GM20000 (cell line): ENCODE results near the gene NCOA4.

Experiments used
- DNase-seq: peaks from one replicate; pipeline ENCODE4 v3.0.0; 2012; ENCODE audit warnings: low spot score
- TF ChIP-seq, protein P1 (sequence below): IDR thresholded peaks from 2 replicates; pipeline ENCODE4 v1.5.1; 2012; ENCODE audit warnings: mild to moderate bottlenecking, control low read depth; ENCODE audit errors: extremely low read depth, missing control alignments

The NCOA4 gene

DNA sequence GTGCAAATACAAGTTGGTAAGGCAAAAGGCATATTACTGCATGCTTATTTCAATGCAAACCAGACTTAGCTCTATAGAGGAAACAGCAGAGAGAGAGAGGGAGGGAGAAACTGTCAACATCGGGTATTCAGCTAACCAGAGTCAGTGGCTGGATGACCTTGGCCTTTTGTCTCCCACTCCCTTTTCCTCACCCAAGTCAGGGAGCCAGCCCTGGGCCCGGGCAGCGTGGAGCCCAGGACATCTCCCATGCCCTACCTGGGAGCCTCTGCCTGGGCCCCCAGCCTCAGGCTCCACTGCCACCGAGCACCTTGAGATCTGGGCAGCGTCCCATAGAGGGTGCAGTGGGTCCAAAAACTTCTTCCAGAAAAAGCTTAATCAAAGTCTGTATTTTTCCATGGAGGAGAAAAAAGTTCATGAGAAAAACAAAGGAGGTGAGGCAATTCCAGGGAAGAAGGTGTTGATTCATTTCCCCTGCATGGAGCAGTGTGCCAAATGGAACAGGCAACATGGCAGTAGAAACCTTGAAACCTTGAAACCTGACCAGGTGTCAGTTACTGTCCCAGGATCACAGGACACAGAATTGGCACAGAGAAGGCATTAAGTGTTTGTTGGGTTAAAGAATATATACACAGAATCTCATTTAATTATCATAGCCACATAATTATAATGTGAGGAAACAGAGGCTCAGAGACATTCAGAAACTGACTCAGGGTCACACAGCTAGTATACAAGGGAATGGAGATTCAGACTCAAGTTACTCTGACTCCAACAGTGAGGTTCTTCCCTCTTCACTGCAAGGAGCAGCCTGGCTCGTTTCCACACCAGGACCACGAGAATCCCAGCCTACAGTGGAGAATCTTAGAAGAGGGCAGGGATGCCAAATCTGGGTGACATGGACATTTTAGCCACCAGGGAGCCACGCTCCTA, 5.8 kb upstream of the NCOA4 start:
- DNase-seq, result no peak
- TF ChIP-seq, protein P1, sequence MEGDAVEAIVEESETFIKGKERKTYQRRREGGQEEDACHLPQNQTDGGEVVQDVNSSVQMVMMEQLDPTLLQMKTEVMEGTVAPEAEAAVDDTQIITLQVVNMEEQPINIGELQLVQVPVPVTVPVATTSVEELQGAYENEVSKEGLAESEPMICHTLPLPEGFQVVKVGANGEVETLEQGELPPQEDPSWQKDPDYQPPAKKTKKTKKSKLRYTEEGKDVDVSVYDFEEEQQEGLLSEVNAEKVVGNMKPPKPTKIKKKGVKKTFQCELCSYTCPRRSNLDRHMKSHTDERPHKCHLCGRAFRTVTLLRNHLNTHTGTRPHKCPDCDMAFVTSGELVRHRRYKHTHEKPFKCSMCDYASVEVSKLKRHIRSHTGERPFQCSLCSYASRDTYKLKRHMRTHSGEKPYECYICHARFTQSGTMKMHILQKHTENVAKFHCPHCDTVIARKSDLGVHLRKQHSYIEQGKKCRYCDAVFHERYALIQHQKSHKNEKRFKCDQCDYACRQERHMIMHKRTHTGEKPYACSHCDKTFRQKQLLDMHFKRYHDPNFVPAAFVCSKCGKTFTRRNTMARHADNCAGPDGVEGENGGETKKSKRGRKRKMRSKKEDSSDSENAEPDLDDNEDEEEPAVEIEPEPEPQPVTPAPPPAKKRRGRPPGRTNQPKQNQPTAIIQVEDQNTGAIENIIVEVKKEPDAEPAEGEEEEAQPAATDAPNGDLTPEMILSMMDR, result no peak

- TF ChIP-seq, protein P1, result no peak
- no peak for DNase-seq
Measured at GRCh38 chr10:46033602-46034011, 3.2 kb upstream of the NCOA4 start.

- no peak for DNase-seq
Measured at GRCh38 chr10:46031648-46032532, 1.5 kb upstream of the NCOA4 start.

DNA sequence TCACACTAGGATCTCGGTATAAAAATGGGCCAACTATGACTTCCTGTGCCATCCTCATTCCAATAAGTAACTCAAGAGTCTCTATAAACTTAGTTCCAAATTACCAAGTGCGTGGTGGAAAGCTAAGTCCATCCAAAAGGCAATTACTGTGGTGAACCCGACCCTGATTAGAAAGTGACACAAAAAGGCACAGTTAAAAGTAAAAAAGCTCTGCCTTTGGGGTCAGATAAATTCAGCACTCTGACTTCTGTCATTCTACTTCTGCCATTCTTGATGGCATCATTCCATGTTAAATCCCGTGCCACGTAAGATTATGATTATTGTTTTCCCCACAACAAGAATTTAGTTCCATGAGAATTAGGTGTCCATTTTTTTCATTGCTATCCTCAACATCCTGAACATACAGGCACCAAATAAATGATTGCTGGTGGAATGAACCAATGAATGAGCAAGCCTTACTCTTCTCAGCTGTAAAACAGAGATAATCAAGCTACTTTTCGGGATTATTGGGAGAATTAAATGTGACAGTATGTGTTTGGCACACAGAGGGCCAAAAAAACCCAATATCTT, 877 bp downstream of the NCOA4 start:
- no peak for DNase-seq

More at GRCh38 chr10:46031648-46032532, 1.5 kb upstream of the NCOA4 start:
- TF ChIP-seq, protein P1, result no peak

DNA sequence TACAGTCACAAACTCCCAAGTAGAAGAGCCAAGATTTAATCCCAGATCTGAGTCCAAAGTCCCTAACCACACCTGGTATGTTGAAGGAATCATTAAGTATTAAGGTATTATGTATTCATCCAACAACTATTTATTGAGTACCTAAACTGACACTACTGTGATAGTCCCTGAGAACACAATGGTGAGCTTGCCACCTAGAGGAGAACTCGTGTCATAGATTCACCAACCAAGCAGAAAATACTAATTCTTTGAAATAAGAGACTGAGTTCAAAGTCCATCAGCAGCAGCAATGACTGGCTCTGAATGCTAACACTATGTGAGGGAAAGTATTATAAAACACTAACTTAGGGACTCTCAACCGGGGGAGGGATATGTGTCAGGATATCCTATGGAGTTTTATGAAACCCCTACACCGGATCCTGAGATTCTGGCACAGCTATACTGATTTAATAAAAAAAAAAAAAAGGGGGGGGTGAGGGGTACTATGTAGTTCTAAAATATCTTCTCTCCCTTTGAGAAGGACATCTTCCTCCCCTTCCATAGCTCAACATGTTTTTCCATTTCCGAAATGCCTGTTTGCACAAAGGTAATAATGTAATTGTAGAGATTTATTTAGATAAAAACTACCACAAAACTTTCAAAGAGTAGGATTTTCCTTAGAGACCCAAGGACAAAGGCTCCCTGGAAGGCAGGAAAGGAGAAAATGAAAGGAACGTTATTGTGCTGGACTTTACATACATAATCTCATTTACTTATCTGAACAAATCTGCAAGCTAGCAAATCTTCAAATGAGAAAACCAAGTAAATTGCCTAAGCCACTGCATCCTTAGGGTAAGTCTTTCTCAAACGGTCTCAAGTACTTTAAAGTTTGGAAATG, 1.6 kb downstream of the NCOA4 start:
- TF ChIP-seq, protein P1, result peak; percentile 61

More for the DNA sequence above, 877 bp downstream of the NCOA4 start:
- TF ChIP-seq, protein P1, result no peak

DNA sequence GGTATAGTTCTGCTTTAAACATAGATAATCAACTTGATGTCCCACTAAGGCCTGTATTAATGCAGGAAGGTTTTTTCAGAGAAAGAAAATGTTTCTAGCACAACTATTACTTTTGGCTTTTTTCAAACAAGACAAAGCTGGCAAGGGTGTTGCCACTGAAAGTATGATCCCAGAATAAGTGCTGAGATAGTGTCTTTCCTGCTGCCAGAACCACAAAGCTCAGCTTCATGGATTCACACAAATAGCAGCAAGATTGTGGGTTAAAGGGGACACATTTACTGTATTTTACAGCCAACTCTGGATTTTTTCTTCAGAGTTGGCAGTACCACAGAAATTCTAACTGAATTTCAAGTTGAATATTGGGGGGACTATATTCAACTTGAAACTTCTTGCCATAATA, 4.3 kb downstream of the NCOA4 start:
- TF ChIP-seq, protein P1, result no peak
- no peak for DNase-seq

More for the DNA sequence above, 1.6 kb downstream of the NCOA4 start:
- DNase-seq, result peak; percentile 65
